Body of pancreas (tissue), 4 donors: ENCODE data around the gene FARS2. TPM values are rescaled to one million over a fixed set of nuclear protein-coding genes. Genes with fewer than 3 reads are reported as not detected.

Source experiments
- ATAC-seq: fragments of 150-250 bp; one replicate; pipeline ENCODE4 v1.9.1; 2016
- DNase-seq, 4 donors: peaks; one replicate each; pipeline ENCODE4 v3.0.0-alpha.2; 2019
- H3K27ac ChIP-seq, 4 donors: fragments of 200-600 bp; sonication (generic); 1 replicate in 3 of 4; 2 replicates in 1 of 4; pipeline versions ENCODE4 v1.5.1 to v1.6.1; 2016 to 2019; ENCODE audit warnings: mild to moderate bottlenecking in 1 of 4, mixed read lengths in 1 of 4, moderate library complexity in 1 of 4
- H3K27me3 ChIP-seq, 2 donors: fragments of 200-600 bp; sonication (generic); one replicate each; pipeline ENCODE4 v1.6.0; 2016; ENCODE audit warnings: mild to moderate bottlenecking in 1 of 2
- H3K36me3 ChIP-seq, 2 donors: fragments of 200-600 bp; sonication (generic); replicated peaks in 1 of 2; 2 replicates each; pipeline ENCODE4 v1.5.1; 2016; ENCODE audit warnings: low read depth in 2 of 2; ENCODE audit not compliant: insufficient read depth in 1 of 2
- H3K4me1 ChIP-seq: fragments of 200-600 bp; sonication (generic); one replicate; pipeline ENCODE4 v1.6.0; 2016
- H3K4me3 ChIP-seq, 2 donors: fragments of 200-600 bp; sonication (generic); 1 replicate in 1 of 2; 2 replicates in 1 of 2; pipeline ENCODE4 v1.5.1; 2016 to 2019
- H3K9me3 ChIP-seq, 3 donors: fragments of 200-600 bp; sonication (generic); 1 replicate in 2 of 3; 2 replicates in 1 of 3; pipeline ENCODE4 v1.5.1; 2016
- POLR2A ChIP-seq, 3 donors: fragments of 450-650 bp; IDR thresholded peaks; one replicate each; pipeline ENCODE4 v1.6.1; 2016; ENCODE audit warnings: antibody characterized with exemption in 3 of 3, mild to moderate bottlenecking in 2 of 3
- WGBS, 2 donors: methylation state at CpG; one replicate each; pipeline ENCODE4 v1.1.5; 2017; 5-methylcytosine and 5-hydroxymethylcytosine counted together
- intact Hi-C: fragments of 100-400 bp; cut with DNase I; formaldehyde crosslinking; loops from one replicate; pipeline ENCODE4 v1.15.1; 2023
- total RNA-seq, 2 donors: library from RNA; depleted of rRNA; stranded (reverse); fragments of >200 nt; gene quantifications; one replicate each; pipeline ENCODE4 v1.1.0, GENCODE V29; 2016
- TF ChIP-seq, protein P1 (sequence below), 7 experiments: fragments of 450-650 bp in 4 of 7; fragments of 200-600 bp in 3 of 7; sonication (generic) in 3 of 7; IDR thresholded peaks; one replicate each; pipeline ENCODE4 v1.5.1; 2016 to 2019; ENCODE audit warnings: antibody characterized with exemption in 7 of 7

Gene FARS2
- total RNA-seq, 2 donors from 2014 or later: 6.5 to 9.6 TPM

DNA sequence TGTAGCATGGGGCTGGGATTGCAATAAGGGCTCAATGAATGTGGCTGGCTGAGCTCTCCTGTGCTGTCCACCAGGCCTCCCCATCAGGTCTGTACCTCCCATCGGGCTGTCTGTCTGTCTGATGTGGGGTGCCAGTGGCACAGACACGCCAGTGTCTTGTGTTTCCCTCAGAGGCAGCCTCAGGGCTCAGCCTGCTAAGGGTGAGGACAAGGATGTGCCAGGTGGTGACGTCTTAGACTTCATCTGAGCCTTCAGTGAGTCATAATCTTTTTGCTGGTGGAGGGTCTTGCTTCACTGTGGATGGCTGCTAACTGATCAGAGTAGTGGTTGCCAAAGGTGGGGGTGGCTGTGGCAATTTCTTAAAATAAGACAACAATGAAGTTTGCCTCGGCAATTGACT lies 550.7 kb downstream of the FARS2 start:
- no peak for ATAC-seq
- no peak for TF ChIP-seq POLR2A (IDR thresholded peaks at IDR 0.05)
- TF ChIP-seq, protein P1, sequence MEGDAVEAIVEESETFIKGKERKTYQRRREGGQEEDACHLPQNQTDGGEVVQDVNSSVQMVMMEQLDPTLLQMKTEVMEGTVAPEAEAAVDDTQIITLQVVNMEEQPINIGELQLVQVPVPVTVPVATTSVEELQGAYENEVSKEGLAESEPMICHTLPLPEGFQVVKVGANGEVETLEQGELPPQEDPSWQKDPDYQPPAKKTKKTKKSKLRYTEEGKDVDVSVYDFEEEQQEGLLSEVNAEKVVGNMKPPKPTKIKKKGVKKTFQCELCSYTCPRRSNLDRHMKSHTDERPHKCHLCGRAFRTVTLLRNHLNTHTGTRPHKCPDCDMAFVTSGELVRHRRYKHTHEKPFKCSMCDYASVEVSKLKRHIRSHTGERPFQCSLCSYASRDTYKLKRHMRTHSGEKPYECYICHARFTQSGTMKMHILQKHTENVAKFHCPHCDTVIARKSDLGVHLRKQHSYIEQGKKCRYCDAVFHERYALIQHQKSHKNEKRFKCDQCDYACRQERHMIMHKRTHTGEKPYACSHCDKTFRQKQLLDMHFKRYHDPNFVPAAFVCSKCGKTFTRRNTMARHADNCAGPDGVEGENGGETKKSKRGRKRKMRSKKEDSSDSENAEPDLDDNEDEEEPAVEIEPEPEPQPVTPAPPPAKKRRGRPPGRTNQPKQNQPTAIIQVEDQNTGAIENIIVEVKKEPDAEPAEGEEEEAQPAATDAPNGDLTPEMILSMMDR (IDR thresholded peaks at IDR 0.05): no peak
- H3K27ac ChIP-seq: no peak overlapping the region
- no peaks in the 10 kb centered on the region for H3K9me3 ChIP-seq
- no peak for DNase-seq
- no peaks in the 10 kb centered on the region for H3K27me3 ChIP-seq
- H3K4me3 ChIP-seq: no peak overlapping the region
- no peaks in the 10 kb centered on the region for H3K36me3 ChIP-seq
- 62 to 91% methylated on average over 2 to 4 of the region's 4 CpGs for WGBS, 2 donors
- no peaks in the 10 kb centered on the region for H3K4me1 ChIP-seq
- intact Hi-C loops: no loop called here

DNA sequence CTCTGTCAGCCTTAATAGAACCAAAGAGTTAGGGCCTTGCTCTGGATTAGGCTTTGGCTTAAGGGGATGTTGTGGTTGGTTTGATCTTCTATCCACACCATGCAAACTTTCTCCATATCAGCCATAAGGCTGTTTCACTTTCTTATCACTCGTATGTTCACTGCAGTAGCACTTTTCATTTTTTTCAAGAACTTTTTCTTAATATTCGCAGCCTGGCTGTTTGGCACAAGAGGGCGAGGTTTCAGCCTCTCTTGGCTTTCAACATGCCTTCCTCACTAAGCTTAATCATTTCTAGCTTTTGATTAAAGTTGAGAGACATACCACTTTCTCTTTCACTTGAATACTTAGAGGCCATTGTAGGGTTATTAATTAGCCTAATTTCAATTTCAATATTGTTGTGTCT lies 552.3 kb downstream of the FARS2 start:
- no peak overlapping the region for H3K4me3 ChIP-seq
- no peaks in the 10 kb centered on the region for H3K4me1 ChIP-seq
- H3K27ac ChIP-seq: no peak overlapping the region
- ATAC-seq: no peak
- no peak for DNase-seq
- 51% methylated on average over 3 of the region's 3 CpGs for WGBS, 2 donors
- TF ChIP-seq, protein P1 (IDR thresholded peaks at IDR 0.05): no peak
- TF ChIP-seq POLR2A (IDR thresholded peaks at IDR 0.05): no peak
- no peaks in the 10 kb centered on the region for H3K36me3 ChIP-seq
- H3K9me3 ChIP-seq: no peaks in the 10 kb centered on the region
- no peaks in the 10 kb centered on the region for H3K27me3 ChIP-seq
- intact Hi-C loops: no loop called here

DNA sequence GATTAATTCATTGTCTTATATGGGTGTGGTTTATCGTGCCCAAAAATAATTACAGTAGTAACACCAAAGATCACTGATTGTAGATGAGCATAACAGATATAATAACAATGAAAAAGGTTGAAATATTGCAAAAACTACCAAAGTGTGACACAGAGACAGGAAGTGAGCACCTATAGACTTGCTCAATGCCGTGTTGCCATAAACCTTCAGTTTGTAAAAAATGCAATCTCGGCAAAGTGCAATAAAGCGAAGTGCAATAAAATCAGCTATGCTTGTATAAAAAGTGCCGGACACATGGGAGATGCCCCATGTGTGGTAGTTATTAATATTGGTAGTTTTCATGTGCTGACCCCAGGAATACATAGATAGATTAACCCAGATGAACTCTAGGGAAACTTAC lies 552.8 kb downstream of the FARS2 start:
- ATAC-seq (no peak), DNase-seq (no peak)
- intact Hi-C loops: no loop called here
- H3K4me1 ChIP-seq: no peaks in the 10 kb centered on the region
- no peak overlapping the region for H3K27ac ChIP-seq
- no peaks in the 10 kb centered on the region for H3K27me3 ChIP-seq
- no peak for TF ChIP-seq POLR2A (IDR thresholded peaks at IDR 0.05)
- TF ChIP-seq, protein P1 (IDR thresholded peaks at IDR 0.05): no peak
- no peaks in the 10 kb centered on the region for H3K9me3 ChIP-seq
- WGBS, 2 donors: 80 to 87% methylated on average over 5 of the region's 5 CpGs
- no peak overlapping the region for H3K4me3 ChIP-seq
- no peaks in the 10 kb centered on the region for H3K36me3 ChIP-seq

DNA sequence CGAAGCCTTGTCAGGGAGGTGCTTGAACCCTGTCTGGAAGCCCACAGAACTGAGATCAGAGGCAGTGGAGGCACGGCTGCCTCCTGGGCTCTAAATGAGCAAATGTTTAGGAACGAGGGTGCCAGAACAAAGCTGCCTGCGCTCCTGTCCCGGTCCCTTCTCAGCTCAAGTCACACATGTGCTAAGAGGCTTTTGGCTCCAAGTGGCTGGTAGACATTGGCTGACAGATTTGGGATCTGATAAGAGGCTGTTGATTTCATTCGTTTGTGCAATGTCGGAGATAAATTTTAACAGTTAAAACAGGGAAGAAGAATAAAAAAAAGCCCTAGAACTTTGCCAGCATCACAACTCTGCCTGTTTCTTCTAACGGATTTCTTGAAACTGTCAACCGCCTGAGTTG lies 553.6 kb downstream of the FARS2 start:
- Histone ChIP-seq H3K36me3 (no peaks in the 10 kb centered on the region), H3K27ac (no peak overlapping the region), H3K4me1 (no peaks in the 10 kb centered on the region), H3K4me3 (no peak overlapping the region), H3K9me3 (no peaks in the 10 kb centered on the region), H3K27me3 (no peaks in the 10 kb centered on the region)
- ATAC-seq (no peak), DNase-seq (no peak)
- intact Hi-C loops: no loop called here
- TF ChIP-seq, protein P1 (IDR thresholded peaks at IDR 0.05): no peak
- no peak for TF ChIP-seq POLR2A (IDR thresholded peaks at IDR 0.05)
- WGBS, 2 donors: 61 to 75% methylated on average over 9 of the region's 9 CpGs

DNA sequence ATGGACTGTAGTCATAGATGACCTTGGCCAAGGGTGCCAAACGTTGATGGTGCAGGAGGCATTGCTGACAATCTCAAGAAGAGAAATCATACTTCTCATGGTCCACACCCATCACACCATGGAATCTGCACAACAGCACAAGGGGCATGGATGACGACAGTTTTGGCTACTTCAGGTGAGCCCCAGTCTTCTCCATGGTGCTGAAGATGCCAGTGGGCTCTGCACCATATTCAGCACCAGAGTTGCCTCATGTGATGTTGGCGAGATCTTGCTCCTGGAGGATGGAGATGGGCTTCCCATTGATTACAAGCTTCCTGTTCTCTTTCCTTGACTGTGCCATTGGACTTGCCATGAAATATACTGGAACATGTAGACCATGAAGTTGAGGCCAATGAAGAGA lies 556.6 kb downstream of the FARS2 start:
- Histone ChIP-seq H3K36me3 (no peaks in the 10 kb centered on the region), H3K9me3 (no peaks in the 10 kb centered on the region), H3K4me3 (no peak overlapping the region), H3K4me1 (no peaks in the 10 kb centered on the region), H3K27ac (no peak overlapping the region), H3K27me3 (no peaks in the 10 kb centered on the region)
- intact Hi-C loops: no loop called here
- DNase-seq (no peak), ATAC-seq (no peak)
- 69 to 71% methylated on average over 3 of the region's 3 CpGs for WGBS, 2 donors
- no peak for TF ChIP-seq POLR2A (IDR thresholded peaks at IDR 0.05)
- TF ChIP-seq, protein P1 (IDR thresholded peaks at IDR 0.05): no peak
